Body of pancreas (tissue), 4 donors: ENCODE data around the gene UTP14A.

Experiments
- CTCF ChIP-seq, 7 experiments: fragments of 450-650 bp in 4 of 7; fragments of 200-600 bp in 3 of 7; sonication (generic) in 3 of 7; IDR thresholded peaks; one replicate each; pipeline ENCODE4 v1.5.1; 2016 to 2019; ENCODE audit warnings: antibody characterized with exemption in 7 of 7
- POLR2A ChIP-seq, 3 donors: fragments of 450-650 bp; IDR thresholded peaks; one replicate each; pipeline ENCODE4 v1.6.1; 2016; ENCODE audit warnings: antibody characterized with exemption in 3 of 3, mild to moderate bottlenecking in 2 of 3

DNA sequence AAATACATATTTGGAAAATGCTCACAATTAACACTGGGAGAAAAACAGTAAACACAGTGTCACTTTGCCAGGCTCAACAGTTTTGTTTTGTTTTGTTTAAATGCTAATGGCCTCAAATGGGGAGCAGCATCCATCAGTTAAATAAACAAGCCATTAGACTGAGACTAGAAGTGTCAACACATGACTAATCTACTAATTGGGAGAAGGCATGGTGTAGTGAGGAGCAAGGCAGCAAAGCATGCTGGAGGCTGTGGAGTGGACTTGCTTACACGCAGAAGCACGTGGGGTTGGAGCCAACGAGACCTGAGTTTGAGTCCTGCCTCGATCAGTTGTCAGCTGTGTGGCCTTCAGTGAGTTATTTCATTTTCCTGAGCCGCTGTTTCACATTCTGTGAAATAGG, 29.0 kb downstream of the UTP14A start:
- TF ChIP-seq CTCF (IDR thresholded peaks at IDR 0.05) (no peak), POLR2A (IDR thresholded peaks at IDR 0.05) (no peak)
